ENCODE measurements around the gene ALAS1.

DNA sequence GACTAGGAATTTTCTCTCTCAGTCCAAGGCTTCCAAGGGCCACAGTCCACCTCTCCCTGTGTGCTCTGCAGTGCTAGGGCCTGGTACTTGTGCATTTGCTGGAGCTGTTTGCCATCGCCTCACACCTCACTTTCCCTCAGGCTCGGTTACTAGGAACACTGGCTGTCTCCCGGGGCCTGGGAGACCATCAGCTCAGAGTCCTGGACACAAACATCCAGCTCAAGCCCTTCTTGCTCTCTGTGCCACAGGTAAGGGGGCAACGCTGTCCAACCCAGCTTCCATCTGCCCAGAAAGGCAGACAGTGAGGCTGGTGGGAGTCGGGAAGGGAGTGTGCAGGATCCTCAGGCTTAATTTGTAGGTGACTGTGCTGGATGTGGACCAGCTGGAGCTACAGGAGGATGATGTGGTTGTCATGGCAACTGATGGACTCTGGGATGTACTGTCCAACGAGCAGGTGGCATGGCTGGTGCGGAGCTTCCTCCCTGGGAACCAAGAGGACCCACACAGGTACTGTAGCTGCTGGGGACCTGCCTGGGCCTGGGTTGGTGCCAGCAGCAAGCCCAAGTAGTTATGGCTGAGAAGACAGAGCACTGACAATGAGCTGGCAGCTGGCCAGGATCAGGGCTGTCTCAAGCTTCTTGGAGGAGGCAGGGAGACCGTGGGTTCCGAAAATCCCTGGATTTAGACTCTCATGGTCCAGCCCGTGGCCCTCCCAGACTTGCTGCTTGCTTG, 51.0 kb downstream of the ALAS1 start:
- TF ChIP-seq EZH2 (IDR thresholded peaks at IDR 0.05; ENCODE audit: insufficient read depth, poor library complexity, severe bottlenecking): no peak
- no peak for TF ChIP-seq EZH2phosphoT487 (IDR thresholded peaks at IDR 0.05; ENCODE audit: insufficient read depth, low read depth)
